Endothelial cell of umbilical vein (primary cell): ENCODE measurements around the gene NF2. TPM values are rescaled to one million over a fixed set of nuclear protein-coding genes. Genes with fewer than 3 reads are reported as not detected.

Experiments
- BruUV-seq: library from RNA; stranded (reverse); fragments of 400-500 nt; replicated peaks from 2 replicates; lab custom pipeline; 2021; lab: Mats Ljungman, UMichigan
- CTCF ChIA-PET: fragments of 300-600, 350-600 bp; sonication (Branson Sonifier 250); formaldehyde crosslinking; loops from one replicate; lab custom pipeline; 2021; ENCODE audit warnings: antibody characterized with exemption, inconsistent platforms; lab: Charles Lee
- POLR2A ChIA-PET: fragments of 300-600, 350-600 bp; sonication (Branson Sonifier 250); formaldehyde crosslinking; loops from one replicate; lab custom pipeline; 2021; ENCODE audit warnings: antibody characterized with exemption, inconsistent platforms; lab: Charles Lee
- DNase-seq: peaks from one replicate; pipeline ENCODE4 v3.0.0-alpha.2; 2011; ENCODE audit warnings: low read depth, low spot score
- FAIRE-seq: peaks from 2 replicates; lab custom pipeline; 2011; peaks lifted over from hg19 to GRCh38; lab: Jason Lieb, UNC
- H2AFZ ChIP-seq: 2 replicates; pipeline ENCODE4 v1.6.0; 2012; ENCODE audit warnings: low read depth, low read length, control low read depth, inconsistent platforms
- H3K27ac ChIP-seq: 2 replicates; pipeline ENCODE4 v1.5.1; 2011; ENCODE audit warnings: low read depth, mild to moderate bottlenecking, control low read depth, low read length, moderate library complexity; ENCODE audit not compliant: insufficient read depth
- H3K27me3 ChIP-seq, 2 experiments: 2 replicates each; pipeline versions ENCODE4 v1.6.0 to v1.6.1; 2011; ENCODE audit warnings: low read length in 2 of 2, mixed read lengths in 1 of 2; ENCODE audit not compliant: control insufficient read depth in 2 of 2, insufficient read depth in 2 of 2
- H3K36me3 ChIP-seq, 2 experiments: 2 replicates in 1 of 2; 3 replicates in 1 of 2; pipeline ENCODE4 v1.5.1; 2011; ENCODE audit warnings: low read length in 2 of 2, mild to moderate bottlenecking in 1 of 2, moderate library complexity in 1 of 2; ENCODE audit not compliant: control insufficient read depth in 2 of 2, insufficient read depth in 2 of 2; ENCODE audit errors: extremely low read depth in 1 of 2
- H3K4me1 ChIP-seq: 3 replicates; pipeline ENCODE4 v1.5.1; 2011; ENCODE audit warnings: mild to moderate bottlenecking, low read length; ENCODE audit not compliant: control insufficient read depth, insufficient read depth; ENCODE audit errors: extremely low read depth
- H3K4me2 ChIP-seq: 2 replicates; pipeline ENCODE4 v1.6.1; 2011; ENCODE audit warnings: low read length, control low read depth, mixed read lengths; ENCODE audit not compliant: insufficient read depth
- H3K4me3 ChIP-seq, 3 experiments: fragments of 200-600 bp in 1 of 3; sonication (generic), shearing (Covaris generic) in 1 of 3; replicated peaks in 1 of 3; 2 replicates each; pipeline ENCODE4 v1.5.1; 2011 to 2016; ENCODE audit warnings: control low read depth in 3 of 3, low read length in 3 of 3, mild to moderate bottlenecking in 2 of 3, inconsistent platforms in 1 of 3, low read depth in 1 of 3, moderate library complexity in 1 of 3; ENCODE audit not compliant: insufficient read depth in 1 of 3
- H3K79me2 ChIP-seq: 2 replicates; pipeline ENCODE4 v1.6.0; 2012; ENCODE audit warnings: low read length, inconsistent platforms; ENCODE audit not compliant: control insufficient read depth, insufficient read depth
- H3K9ac ChIP-seq: replicated peaks from 2 replicates; pipeline ENCODE3; 2011; ENCODE audit warnings: low read length, control low read depth; ENCODE audit not compliant: insufficient read depth; ENCODE audit errors: extremely low read depth
- H3K9me1 ChIP-seq: replicated peaks from 3 replicates; pipeline ENCODE4 v1.6.0; 2011; ENCODE audit warnings: mild to moderate bottlenecking, low read length; ENCODE audit not compliant: control insufficient read depth, insufficient read depth; ENCODE audit errors: extremely low read depth
- H3K9me3 ChIP-seq: replicated peaks from 2 replicates; pipeline ENCODE4 v1.5.1; 2012; ENCODE audit warnings: low read length, inconsistent platforms; ENCODE audit not compliant: control insufficient read depth, insufficient read depth
- H4K20me1 ChIP-seq: replicated peaks from 2 replicates; pipeline ENCODE3; 2011; ENCODE audit warnings: mild to moderate bottlenecking, low read length; ENCODE audit not compliant: control insufficient read depth, insufficient read depth; ENCODE audit errors: extremely low read depth
- CTCF ChIP-seq, 2 donors: IDR thresholded peaks; 1 replicate in 1 of 2; 2 replicates in 1 of 2; pipeline ENCODE4 v1.5.1; 2011; ENCODE audit warnings: low read length in 2 of 2, mild to moderate bottlenecking in 2 of 2, moderate library complexity in 2 of 2, control low read depth in 1 of 2, inconsistent platforms in 1 of 2, low read depth in 1 of 2; ENCODE audit not compliant: insufficient read depth in 1 of 2; ENCODE audit errors: extremely low read depth in 1 of 2
- EZH2 ChIP-seq: IDR thresholded peaks from 2 replicates; pipeline ENCODE4 v1.6.1; 2012; ENCODE audit warnings: borderline replicate concordance, low read depth, mild to moderate bottlenecking, moderate library complexity, low read length, inconsistent platforms; ENCODE audit not compliant: severe bottlenecking
- FOS ChIP-seq: IDR thresholded peaks from 2 replicates; pipeline ENCODE4 v1.6.1; 2011; ENCODE audit warnings: mild to moderate bottlenecking, low read length, moderate library complexity, borderline replicate concordance; ENCODE audit not compliant: insufficient read depth
- GATA2 ChIP-seq: IDR thresholded peaks from 2 replicates; pipeline ENCODE4 v1.7.0; 2011; ENCODE audit warnings: low read depth, mild to moderate bottlenecking, moderate library complexity, mixed read lengths, low read length; ENCODE audit not compliant: insufficient read length, insufficient read depth
- JUN ChIP-seq: IDR thresholded peaks from 2 replicates; pipeline ENCODE4 v1.6.1; 2011; ENCODE audit warnings: borderline replicate concordance, low read depth; ENCODE audit not compliant: insufficient read length, insufficient read depth
- MAX ChIP-seq: IDR thresholded peaks from 2 replicates; pipeline ENCODE4 v1.6.1; 2011; ENCODE audit not compliant: insufficient read depth, insufficient read length
- MYC ChIP-seq: IDR thresholded peaks from one replicate; pipeline ENCODE4 v1.6.1; 2011; ENCODE audit warnings: mild to moderate bottlenecking, low read depth, low read length
- POLR2A ChIP-seq: IDR thresholded peaks from 2 replicates; pipeline ENCODE4 v1.6.1; 2012; ENCODE audit warnings: low read depth, mild to moderate bottlenecking, control low read depth, low read length
- POLR2AphosphoS5 ChIP-seq: IDR thresholded peaks from 2 replicates; pipeline ENCODE4 v1.6.1; 2012; ENCODE audit warnings: low read depth, mild to moderate bottlenecking, control low read depth, low read length, moderate library complexity; ENCODE audit not compliant: insufficient read depth
- dilution Hi-C: fragments of 300-500 bp; cut with MboI; formaldehyde crosslinking; loops from one replicate; pipeline ENCODE4 v1.15.0; 2019; ENCODE audit warnings: low sequenced_read_pairs; ENCODE audit not compliant: extremely low pct_ligation_motif_present
- intact Hi-C: fragments of 100-400 bp; cut with micrococcal nuclease; formaldehyde crosslinking; loops from one replicate; pipeline ENCODE4 v1.10.0; 2022
- polyA plus RNA-seq, 4 experiments: library from polyadenylated mRNA; depleted of rRNA in 3 of 4; stranded (reverse) in 3 of 4; unstranded in 1 of 4; fragments of >200 nt; gene quantifications; 2 replicates each; pipeline versions ENCODE4 v1.2.1 to v1.2.3, GENCODE V29; 2011 to 2012; ENCODE audit warnings: missing spikeins in 1 of 4
- total RNA-seq: library from RNA; stranded (reverse); gene quantifications from 2 replicates; pipeline ENCODE4 v1.2.3, GENCODE V29; 2021

NF2 gene
- total and polyA plus RNA-seq, 2 donors (not counting 3 experiments of a cell fraction or from before 2014, with no cell fraction given), result 27.8 to 115 TPM

GRCh38 chr22:29615705-29616327 lies 12.4 kb downstream of the NF2 start:
- H2AFZ ChIP-seq, result no peak overlapping the region
- TF ChIP-seq MYC, result no peak
- TF ChIP-seq POLR2A, result no peak
- TF ChIP-seq CTCF (IDR thresholded peaks at IDR 0.05; ENCODE audit: extremely low read depth in 1 of 2, insufficient read depth in 1 of 2, low read depth in 1 of 2, low read length in 2 of 2), result no peak
- no peak for TF ChIP-seq EZH2
- TF ChIP-seq FOS, result no peak
- no peak for TF ChIP-seq JUN
- TF ChIP-seq POLR2AphosphoS5, result no peak
- no peak for TF ChIP-seq MAX
- TF ChIP-seq GATA2, result no peak
- H3K36me3 ChIP-seq, result no peaks in the 10 kb centered on the region
- H3K9me3 ChIP-seq, result no peaks in the 10 kb centered on the region
- no peak overlapping the region for H3K4me3 ChIP-seq
- no peaks in the 10 kb centered on the region for H3K9me1 ChIP-seq
- peaks cover 18% of the 10 kb centered on the region for H3K4me1 ChIP-seq
- no peak overlapping the region for H3K9ac ChIP-seq
- H3K27ac ChIP-seq, result no peak overlapping the region
- DNase-seq, result no peak
- ChIA-PET POLR2A (no interaction called here), CTCF (interaction anchor here (1.0 to 2.8 kb wide), 4 partner anchors 10 to 73 kb away, joined by 3 to 23 read pairs (median 8); no protein-coding TSS in a partner anchor)
- no peaks in the 10 kb centered on the region for H3K27me3 ChIP-seq
- no TSS peak for BruUV-seq
- dilution Hi-C loops (no loop called here), intact Hi-C loops (no loop called here)
- peaks cover 96% of the 10 kb centered on the region for H3K79me2 ChIP-seq
- no peak for FAIRE-seq
- H4K20me1 ChIP-seq, result no peaks in the 10 kb centered on the region
- H3K4me2 ChIP-seq, result no peak overlapping the region
